ENCODE measurements around the gene LPAR1.

LPAR1 gene

DNA sequence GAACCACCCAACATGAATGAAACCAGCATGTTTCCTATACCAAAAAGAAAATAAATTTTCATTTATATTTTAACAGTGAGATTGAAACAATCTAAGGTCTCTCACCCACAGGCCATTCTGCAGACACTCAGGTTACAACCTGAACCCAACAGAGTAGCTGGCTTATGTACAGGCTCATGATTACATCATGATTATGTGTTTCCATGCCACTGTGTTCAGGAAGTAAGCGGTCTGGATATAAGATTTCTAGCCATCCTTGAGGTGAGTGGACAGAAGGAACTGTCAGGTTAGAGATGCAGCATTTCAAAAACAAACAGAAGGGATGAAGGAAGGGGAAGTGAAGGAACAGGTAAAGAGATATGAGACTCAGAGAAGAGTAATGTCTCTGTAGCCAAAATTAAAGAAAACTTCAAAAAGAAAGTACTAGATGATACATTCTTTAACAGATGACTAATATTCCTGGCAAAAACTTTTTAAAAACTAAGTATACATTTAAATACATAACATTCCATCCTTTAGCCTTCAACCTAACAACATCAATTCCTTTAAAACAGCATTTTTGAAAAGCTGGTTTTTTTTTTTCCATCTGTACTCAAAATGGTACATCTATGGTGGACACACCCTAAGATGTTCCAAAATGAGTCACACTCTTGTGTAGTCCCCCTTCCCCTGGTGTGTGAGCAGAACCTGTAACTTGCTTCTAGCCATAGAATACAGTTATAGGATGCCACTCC, 119.8 kb downstream of the LPAR1 start:
- no peak for DNase-seq (ENCODE audit: low read depth in 2 of 2)

DNA sequence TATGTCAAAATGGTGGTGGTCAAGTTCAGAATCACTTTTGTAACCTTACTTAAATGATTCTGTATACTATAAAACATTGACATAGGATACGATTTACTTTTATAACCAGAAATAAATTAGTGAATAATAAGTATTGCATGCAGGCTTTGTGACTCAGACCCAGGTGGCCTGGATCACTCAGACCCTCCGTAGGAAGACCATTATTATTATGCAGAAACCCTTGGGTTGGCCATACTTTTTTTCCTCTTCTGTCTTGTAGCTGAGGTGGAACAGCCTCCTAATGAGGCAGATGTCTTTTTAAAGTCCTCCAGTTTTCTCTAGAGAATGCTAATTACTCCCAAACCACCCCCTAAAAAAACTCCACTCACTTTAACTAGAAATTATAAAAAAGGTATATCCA, 121.9 kb downstream of the LPAR1 start:
- DNase-seq (ENCODE audit: low read depth in 2 of 2) = no peak

DNA sequence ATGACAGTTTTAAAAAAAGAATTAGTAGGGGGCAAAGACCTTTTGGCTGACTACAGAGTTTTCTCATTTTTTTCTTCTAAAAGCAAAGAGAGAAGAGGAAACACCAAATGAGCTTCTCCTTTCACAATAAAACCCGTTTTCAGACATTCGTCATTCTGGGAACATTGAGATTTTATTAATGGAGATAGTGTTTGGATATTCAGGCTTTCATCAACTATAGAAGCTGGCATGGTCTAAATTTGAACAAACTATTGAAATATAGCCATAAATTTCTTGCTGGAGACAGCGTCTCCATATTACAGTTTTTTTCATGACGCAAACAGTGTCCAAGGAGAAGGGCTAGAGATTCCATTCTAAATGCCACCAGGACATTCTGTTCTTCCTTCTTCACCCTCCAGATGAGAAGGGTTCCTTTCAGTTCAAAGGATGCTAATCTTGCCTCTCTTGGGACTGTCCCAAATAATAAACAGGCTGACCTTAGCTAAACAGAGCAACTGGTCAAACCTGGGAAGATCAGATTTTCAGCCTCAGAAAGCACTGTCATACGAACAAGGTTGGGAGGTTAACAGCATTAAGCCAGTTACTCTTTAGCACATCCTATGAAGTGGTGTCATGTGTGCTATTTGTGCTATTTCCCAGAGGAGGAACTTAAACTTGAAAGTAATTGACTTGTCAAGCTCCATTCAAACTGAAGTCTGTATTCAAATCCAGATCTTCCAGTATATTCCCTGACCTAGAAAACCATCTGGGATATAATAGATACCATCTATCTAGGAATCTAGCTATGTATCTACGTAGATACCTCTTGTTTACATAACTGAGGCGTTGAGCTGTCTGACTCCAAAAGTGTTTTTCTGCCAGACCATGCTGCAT, 125.6 kb downstream of the LPAR1 start:
- DNase-seq (ENCODE audit: low read depth in 2 of 2) = no peak

DNA sequence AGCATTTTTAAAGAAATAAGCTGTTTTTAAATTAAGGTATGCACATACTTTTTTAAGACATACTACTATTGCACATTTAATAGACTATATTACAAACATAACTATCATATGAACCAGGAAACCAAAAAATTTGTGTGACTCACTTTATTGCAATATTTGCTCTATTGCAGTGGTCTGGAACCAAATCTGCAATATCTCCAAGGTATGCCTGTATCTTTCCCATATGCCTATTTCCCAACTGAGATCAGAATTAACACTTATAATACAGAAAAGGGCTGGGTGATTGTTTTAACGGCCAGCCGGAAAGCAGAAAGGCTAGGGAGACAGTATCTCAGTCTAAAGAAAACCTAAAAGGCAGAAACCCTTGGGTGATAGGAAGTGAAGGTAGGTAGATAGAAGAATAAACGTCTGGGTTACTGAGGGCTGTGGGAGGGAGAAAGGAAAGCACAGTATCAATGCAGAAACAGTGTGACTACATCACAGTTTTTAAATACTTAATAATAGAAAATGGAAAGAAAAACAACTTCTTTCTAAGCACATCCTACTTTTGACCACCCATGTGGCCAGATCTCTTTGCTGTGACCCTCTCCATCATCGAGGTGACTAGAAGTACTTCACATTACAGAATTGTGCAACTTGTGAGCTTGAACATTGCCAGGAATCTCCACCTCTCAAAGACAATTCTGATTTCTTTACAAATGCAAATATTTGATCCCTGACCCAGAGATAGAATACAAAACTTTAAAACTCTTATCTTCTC, 126.4 kb downstream of the LPAR1 start:
- DNase-seq (ENCODE audit: low read depth in 2 of 2) = no peak

DNA sequence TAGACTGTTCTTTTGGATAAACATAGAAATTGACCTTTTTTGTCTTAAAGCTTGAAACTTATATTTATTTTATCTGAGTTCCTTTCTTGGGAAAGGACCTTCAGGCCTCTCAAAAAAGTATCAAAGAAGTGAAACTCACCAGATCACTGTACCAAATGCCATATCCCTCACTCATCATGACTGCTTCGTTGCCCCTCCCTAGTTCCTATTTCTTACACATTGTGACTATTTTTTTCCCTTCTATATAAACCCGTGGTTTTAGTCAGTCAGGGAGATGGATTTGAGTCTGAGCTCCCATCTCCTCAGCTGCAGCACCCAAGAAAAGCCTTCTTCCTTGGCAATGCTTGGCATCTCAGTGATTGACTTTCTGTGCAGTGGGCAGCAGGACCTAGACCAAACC, 129.4 kb downstream of the LPAR1 start:
- DNase-seq (ENCODE audit: low read depth in 2 of 2) = no peak

DNA sequence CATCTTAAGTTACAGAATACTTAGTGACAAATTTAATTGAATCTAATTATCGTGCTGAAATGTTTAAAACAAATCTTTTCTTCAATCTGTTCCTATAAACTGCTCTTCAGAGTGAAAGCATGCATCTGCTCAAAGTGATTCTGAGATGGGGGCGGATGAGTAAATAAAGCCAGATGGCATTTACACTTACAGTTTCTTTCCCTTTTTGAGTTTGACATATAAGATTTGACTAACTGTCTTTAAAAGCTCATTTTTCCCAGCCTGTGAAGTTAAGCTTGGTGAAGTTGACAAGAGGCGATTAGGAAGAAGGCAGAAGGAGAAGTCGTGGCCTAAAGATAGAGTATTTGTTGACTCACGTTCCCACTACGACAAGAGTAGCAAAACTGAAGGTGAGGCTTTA, 137.4 kb downstream of the LPAR1 start:
- DNase-seq (ENCODE audit: low read depth in 2 of 2) = no peak

DNA sequence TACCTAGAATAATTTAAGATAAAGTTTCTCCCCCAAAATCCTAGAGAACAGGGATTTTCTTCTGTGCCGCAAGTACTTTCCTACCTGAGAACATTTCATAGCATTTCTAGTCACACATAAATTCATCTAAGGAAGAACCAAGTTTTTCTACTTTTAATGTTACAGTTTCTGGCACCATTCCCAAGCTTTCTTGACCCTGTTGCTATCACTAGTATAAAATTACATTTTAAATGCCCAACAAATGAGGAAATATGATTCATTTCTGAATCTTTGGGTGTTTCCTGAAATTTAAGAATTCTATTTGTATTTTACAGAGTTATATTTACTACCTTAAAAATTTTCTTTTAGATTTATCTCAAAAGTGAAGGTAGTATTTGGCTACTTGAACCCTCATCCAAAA, 137.8 kb downstream of the LPAR1 start:
- DNase-seq (ENCODE audit: low read depth in 2 of 2) = no peak

DNA sequence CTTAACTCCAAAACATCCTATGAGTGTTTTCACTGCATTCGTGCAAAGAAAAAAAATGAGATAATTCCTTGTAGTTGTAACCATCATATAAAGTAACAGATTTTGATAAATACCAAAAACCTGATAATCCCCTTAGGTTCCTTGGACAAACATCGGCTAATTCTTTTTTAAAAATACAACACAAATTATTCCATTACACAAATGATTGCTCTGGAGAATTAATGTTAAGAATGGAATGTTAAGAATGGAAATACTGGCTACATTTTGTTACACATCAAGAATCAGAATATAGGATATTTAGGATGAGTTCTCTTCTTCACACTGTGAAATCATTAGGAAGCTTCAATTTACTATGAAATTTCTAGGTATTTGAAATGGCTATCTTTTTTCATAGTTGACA, 139.4 kb downstream of the LPAR1 start:
- DNase-seq (ENCODE audit: low read depth in 2 of 2) = no peak

DNA sequence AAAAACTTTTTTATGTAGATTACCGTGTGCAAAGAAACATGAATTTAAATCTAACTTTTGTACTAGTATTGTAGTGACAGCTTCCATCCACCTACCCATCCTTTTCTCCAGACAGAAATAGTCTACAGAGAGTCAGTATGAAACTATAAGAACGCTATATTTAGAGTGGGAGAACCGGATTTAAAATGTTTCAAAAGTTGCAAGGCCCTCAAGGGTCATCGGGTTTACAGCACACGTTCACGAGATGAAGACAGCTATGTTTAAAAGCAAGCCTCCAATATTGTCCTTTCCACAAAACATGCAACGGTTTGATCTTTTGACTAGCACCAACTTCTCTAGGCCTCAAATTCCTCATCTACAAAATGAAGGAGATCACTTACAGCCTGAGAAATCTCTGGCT, 139.9 kb downstream of the LPAR1 start:
- no peak for DNase-seq (ENCODE audit: low read depth in 2 of 2)

DNA sequence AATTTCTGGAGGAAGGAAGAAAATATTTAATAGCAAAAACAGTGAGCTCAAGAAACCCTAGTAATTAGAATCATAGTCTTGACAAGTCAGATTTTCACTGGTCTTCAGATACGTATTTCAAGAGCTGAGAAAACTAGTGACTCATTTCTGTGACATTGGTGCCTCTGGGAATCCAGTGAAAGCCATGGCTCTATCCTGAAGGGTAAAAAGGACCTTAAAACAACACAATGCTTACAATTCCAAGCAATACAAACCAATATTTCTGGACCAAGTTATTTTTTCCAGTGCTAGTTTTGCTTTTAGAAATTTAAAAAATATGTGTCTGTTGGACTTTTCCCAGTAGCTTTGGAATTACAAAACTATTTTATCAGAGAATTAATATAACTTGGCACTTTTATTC, 140.3 kb downstream of the LPAR1 start:
- no peak for DNase-seq (ENCODE audit: low read depth in 2 of 2)

DNA sequence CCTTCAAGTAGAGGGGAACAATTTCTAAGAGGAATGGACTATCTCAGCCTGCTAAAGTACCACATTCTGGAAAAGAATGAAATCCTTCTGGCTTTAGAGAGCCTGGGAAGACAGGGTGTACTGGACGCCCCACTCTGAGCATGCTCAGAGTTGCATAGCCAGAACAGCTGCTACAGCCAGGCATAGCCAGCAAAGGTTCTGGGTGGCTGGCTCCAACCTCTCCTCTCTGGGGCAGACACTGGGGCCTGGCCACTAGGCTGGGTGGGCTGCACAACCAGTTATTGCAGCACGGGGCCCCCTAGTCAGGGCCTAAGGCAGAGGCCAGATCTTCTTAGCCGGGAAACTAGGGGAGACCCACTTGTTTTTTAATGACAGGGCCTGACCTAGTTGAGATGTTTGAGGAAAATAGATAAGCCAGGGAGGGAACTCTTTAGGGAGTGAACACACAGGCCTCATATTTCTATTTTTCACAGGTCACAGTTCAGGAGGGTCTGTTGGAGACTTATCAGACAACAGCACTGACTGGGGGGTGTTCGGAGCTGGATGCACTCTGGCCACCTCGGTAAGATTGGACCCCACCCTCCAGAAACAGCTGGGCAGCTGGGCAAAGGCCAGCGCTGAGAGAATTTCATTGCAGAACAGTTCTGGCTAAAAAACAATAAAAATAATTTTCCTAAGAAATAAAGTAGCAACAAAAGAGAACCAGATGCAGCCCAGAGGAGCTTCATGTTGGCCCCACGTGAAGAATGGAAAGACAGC, 142.9 kb downstream of the LPAR1 start:
- DNase-seq (ENCODE audit: low read depth in 2 of 2) = no peak

DNA sequence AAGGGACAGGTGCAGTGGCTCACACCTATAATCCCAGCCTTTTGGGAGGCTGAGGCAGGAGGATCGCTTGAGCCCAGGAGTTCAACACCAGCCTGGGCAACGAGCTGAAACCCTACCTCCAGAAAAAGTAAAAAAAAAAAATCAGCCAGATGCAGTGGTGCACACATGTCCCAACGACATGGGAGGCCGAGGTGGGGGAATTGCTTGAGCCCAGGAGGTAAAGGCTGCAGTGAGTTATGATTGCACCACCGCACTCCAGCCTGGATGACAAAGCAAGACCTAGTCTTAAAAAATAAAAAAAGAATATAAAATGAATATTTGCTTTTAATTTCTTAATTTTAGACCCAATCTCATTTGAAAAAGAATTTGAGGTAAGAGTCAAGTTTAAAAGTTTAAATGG, 143.5 kb downstream of the LPAR1 start:
- no peak for DNase-seq (ENCODE audit: low read depth in 2 of 2)

DNA sequence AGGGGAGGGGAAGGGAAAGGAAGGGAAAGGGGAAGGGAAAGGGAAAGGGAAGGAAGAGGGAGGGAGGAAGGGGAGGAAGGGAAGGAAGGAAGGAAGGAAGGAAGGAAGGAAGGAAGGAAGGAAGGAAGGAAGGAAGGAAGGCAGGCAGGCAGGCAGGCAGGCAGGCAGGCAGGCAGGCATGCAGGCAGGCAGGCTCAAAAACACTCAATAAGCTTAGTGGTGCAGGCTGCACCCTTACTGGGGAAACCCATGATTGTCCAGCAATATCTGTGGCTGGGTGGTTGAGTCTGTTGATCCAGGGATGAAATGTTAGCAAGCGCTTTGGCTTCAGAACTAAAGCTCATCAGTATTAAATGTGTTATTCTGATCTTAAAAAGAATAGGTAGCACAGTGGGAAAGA, 145.6 kb downstream of the LPAR1 start:
- DNase-seq (ENCODE audit: low read depth in 2 of 2) = no peak

DNA sequence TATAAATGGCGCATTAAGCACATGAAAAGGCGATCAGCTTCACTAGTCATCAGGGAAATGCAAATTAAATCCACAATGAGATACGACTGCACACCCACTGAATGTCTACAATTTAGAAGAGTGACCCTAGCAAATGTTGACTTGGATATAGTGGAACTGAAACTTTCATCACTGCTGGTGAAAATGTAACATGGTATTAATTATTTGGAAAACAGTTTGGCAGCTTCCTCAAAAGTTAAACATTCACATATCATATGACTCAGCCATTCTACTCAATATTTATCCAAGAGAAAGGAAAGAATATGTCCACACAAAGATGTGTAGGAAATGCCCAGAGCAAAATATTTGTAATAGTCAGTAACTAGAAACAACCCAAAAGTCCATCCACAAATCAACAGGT, 146.5 kb downstream of the LPAR1 start:
- no peak for DNase-seq (ENCODE audit: low read depth in 2 of 2)

DNA sequence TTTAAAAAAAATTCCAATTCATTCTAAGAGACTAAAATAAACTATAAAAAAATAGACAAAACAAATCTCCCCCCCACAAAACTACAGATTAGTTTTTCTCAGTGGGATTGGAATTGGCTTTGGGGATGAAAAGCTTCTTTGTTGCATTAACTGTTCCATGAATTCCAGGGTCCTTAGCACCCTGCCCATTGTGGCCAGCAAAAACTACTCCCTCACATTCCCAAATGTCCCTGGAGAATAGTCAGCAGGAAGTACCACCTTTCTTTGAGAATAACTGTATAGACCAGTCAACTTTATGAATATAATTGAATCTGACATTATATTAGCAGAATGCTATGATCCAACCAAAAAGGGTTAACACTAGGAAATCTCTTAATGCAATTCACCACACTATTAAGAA, 147.9 kb downstream of the LPAR1 start:
- DNase-seq (ENCODE audit: low read depth in 2 of 2) = no peak

DNA sequence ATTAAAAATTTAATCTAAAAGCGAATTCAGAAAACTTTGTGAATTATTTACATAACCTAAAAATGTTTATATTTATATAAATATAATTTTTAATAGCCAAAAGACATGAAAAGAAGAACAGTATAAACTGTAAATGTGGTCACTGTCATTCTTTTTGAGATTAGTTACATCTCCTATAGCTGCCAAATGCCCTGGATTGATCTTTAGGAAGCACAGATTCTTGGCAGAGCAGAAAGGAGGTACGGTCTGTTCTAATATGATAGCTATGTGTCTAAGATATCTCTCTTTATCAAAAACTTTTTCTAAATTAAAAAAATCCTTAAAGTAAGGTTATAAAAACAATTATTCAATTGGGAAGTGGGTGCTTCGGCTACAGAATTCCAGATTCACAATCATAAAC, 151.0 kb downstream of the LPAR1 start:
- no peak for DNase-seq (ENCODE audit: low read depth in 2 of 2)

DNA sequence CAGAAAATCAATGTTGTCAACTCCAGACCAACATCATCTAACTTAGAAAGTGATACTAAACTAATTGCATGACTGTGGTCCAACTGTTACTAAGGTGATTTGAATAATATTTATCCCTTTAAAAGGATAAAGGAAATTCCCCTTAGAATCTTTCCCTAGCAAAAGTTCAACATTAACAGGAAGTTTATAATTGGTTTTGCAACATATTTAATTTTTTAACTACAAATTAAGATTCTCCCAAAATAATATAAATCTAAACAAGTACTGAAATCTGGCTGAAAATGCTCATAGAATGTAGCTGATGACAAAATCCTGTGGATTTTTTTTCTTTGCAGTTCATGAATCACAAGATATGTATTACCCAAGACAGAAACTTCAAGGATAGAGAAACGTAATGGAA, 151.4 kb downstream of the LPAR1 start:
- DNase-seq (ENCODE audit: low read depth in 2 of 2) = no peak

DNA sequence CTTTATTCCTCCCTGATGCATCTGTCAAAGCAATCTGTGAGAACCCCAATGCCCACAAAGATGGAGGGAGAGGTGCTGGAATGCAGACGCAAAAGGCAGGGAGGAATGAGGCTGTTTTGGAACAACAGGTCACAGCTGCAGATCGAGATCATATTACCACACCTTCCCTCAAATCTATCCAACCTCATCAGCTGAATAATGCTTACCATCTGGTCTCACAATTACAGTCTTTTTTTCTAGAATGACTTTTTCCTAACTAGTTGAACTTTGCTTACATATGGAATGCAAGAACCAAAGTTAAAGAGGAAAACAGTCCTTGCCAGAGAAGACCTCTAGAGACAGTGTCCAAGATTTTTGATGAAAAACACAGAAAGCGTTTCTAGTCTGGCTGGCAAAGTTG, 158.1 kb downstream of the LPAR1 start:
- no peak for DNase-seq (ENCODE audit: low read depth in 2 of 2)

DNA sequence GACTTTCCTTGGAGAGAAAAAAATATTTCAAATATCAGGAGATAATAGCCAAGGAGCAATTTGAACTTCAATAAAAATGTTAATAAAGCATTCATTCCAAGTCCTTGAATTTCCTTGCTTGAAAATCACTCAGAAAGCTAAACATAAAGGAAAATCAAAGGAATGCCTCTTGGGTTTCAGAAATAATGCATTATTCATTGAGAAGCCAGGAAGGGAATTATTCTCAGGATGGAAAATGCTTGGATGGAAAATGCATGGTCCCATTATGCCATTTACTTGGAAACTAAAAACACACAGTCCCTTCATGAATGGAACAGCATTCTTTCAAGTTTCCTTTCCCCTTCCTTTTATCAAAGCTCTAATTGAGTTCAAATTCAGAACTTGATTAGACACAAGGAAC, 160.9 kb downstream of the LPAR1 start:
- DNase-seq (ENCODE audit: low read depth in 2 of 2) = no peak

DNA sequence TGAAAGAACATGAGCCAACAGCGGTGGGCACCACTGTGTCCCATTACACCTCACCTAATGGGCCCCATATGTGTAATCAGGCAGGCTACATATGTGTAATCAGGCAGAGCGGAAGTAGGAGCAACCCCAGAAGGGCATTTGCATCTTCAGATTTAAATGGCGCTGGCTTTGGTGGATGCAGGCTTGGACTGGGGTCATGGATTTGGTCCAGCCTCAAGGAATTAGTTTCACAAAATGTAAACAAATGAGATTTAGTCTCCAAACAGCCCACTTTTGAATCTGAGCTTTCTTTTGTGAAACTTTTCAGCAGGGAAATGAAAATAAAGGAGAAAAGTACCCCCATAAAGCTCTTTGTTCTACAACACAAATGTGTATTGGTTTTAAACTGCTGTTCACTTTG, 161.3 kb downstream of the LPAR1 start:
- no peak for DNase-seq (ENCODE audit: low read depth in 2 of 2)

DNA sequence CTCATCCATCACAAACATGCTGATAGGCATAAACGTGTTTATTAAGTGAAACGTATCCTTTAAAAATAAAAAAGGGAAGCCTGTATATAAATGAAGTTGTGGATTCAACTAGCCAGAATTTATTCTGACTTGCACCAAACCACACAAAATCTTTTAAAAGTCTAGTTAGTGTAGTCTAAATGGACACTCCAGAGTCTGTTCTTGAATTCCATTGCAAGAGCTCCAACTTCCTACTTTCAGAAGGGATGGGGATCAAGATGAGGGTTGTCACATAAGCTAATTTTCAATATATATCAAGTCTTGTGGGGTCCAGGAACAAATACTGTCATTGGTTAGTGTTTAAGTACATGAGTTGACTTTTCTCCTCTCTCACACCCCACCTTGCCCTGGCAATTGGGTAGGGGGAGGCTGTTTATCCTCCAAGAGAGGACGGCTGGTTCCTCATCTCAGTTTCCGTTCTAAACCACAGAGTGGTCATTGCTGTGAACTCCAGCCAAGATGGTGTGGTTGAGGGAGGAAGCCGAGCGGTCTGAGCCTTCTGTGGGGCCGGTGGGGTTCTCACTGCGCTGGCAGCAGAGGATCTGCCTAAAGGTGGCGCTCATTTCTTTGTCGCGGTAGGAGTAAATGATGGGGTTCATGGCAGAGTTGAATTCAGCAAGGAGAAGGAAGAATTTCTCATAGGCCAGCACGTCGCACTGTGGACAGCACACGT, 163.2 kb downstream of the LPAR1 start:
- DNase-seq (ENCODE audit: low read depth in 2 of 2) = no peak

Measured in stimulated activated CD8-positive, alpha-beta memory T cell treated with anti-CD3 and anti-CD28 coated beads, Interleukin-7, amount 100 ng/mL, for 1 hour (primary cell).